Cardiac muscle cell (in vitro differentiated cells and primary cell): Measurements from ENCODE around the gene VANGL1. TPM values are rescaled to one million over a fixed set of nuclear protein-coding genes. Genes with fewer than 3 reads are reported as not detected.

Experiments used
- DNase-seq, 2 donors: peaks; one replicate each; pipeline versions ENCODE4 v3.0.0 to v3.0.0-alpha.2; 2010 to 2017; ENCODE audit warnings: low read depth in 1 of 2, low spot score in 1 of 2
- H3K27ac ChIP-seq: fragments of 200-600 bp; sonication (generic); 2 replicates; pipeline ENCODE4 v1.5.1; 2016
- H3K27me3 ChIP-seq: fragments of 200-600 bp; sonication (generic); 2 replicates; pipeline ENCODE4 v1.6.0; 2016; ENCODE audit warnings: control low read depth
- H3K36me3 ChIP-seq: fragments of 200-600 bp; sonication (generic); 2 replicates; pipeline ENCODE4 v1.5.1; 2016; ENCODE audit warnings: control low read depth
- H3K4me1 ChIP-seq: fragments of 200-600 bp; sonication (generic); 2 replicates; pipeline ENCODE4 v1.8.1; 2017; ENCODE audit warnings: low read depth, mild to moderate bottlenecking, mixed run types
- H3K4me3 ChIP-seq: fragments of 200-600 bp; sonication (generic); 2 replicates; pipeline ENCODE4 v1.5.1; 2016; ENCODE audit warnings: mild to moderate bottlenecking
- H3K9me3 ChIP-seq: fragments of 200-600 bp; sonication (generic); 2 replicates; pipeline ENCODE4 v1.5.1; 2017; ENCODE audit warnings: low read depth, mild to moderate bottlenecking, control low read depth
- polyA plus RNA-seq: library from polyadenylated mRNA; unstranded; fragments of >200 nt; fragmentation: Nextera tagmentation; extraction: Ambion mirVana; gene quantifications from 2 replicates; pipeline ENCODE4 v1.2.1, GENCODE V29; 2016
- total RNA-seq: library from RNA; depleted of rRNA; stranded (reverse); fragments of >200 nt; gene quantifications from 2 replicates; pipeline ENCODE4 v1.2.3, GENCODE V29; 2016
- TF ChIP-seq, protein P1 (sequence below): IDR thresholded peaks from 2 replicates; pipeline ENCODE4 v1.5.1; 2012; ENCODE audit warnings: low read depth, mild to moderate bottlenecking, low read length

The VANGL1 gene
- total and polyA plus RNA-seq, 2 experiments from 2014 or later = 10.5 to 10.9 TPM

DNA sequence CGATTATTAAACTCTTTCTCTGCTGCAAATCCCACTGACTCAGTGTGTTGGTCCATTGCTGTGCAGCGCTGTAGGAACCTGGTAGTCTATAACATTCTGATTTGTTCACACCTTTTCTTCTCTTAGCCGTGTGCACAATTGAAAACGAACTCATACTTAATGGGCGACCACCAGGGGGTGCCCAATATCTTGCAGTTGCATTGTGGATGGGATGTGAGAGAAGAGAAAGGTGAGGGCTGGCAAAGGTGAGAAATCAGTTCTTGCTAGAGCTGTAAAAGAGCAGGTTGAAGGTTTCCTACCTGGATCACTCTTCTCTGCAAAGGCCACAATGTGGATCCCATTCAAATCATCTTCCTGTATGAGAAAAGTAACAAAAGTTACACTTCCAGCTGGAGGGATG is 75.8 kb downstream of the VANGL1 start:
- TF ChIP-seq, protein P1, sequence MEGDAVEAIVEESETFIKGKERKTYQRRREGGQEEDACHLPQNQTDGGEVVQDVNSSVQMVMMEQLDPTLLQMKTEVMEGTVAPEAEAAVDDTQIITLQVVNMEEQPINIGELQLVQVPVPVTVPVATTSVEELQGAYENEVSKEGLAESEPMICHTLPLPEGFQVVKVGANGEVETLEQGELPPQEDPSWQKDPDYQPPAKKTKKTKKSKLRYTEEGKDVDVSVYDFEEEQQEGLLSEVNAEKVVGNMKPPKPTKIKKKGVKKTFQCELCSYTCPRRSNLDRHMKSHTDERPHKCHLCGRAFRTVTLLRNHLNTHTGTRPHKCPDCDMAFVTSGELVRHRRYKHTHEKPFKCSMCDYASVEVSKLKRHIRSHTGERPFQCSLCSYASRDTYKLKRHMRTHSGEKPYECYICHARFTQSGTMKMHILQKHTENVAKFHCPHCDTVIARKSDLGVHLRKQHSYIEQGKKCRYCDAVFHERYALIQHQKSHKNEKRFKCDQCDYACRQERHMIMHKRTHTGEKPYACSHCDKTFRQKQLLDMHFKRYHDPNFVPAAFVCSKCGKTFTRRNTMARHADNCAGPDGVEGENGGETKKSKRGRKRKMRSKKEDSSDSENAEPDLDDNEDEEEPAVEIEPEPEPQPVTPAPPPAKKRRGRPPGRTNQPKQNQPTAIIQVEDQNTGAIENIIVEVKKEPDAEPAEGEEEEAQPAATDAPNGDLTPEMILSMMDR = peak; percentile 46
- H3K9me3 ChIP-seq = no peaks in the 10 kb centered on the region
- peak; percentile 61 to 64 for DNase-seq
- no peak overlapping the region for H3K27ac ChIP-seq
- no peaks in the 10 kb centered on the region for H3K36me3 ChIP-seq
- H3K27me3 ChIP-seq = no peaks in the 10 kb centered on the region
- H3K4me1 ChIP-seq = no peaks in the 10 kb centered on the region
- no peak overlapping the region for H3K4me3 ChIP-seq

DNA sequence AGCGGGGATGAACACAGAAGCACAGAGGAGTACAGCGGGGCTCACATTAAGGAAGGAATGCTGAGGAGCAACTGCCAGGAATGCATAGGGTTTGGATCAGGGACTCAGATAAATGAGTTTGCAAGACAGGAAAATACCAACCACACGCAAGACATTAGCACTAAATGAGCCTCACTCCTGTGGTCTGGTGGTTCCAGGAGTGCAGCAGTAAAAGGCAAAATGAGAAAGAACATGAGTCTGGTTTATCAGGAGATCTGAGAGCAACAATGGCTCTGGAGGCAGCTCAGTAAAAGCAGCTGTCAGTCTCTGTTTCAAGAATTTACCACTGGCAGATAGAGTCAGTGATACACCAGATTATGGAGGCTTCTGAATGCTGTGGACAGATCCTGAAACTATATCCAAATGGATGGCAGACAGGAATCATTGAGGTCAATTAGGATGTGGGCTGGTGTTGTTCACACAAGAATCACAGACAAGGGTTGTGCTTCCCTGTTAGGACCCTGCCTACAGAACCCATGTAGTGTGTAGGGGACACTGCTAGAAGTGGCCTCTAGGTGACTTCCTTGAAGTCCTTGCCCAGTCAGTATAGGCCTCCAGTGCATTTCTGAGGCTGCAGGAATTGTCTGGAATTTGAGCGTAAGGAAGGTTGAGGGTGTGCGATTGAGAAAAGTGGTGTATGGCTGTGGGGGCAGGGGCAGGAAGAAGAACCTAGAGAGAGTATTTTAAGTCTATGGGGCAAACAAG is 76.4 kb downstream of the VANGL1 start:
- Histone ChIP-seq H3K4me3 (no peak overlapping the region), H3K27ac (no peak overlapping the region), H3K9me3 (no peaks in the 10 kb centered on the region), H3K27me3 (no peaks in the 10 kb centered on the region), H3K4me1 (no peaks in the 10 kb centered on the region), H3K36me3 (no peaks in the 10 kb centered on the region)
- TF ChIP-seq, protein P1 = no peak
- peak in 1 of 2 donors; percentile 4 for DNase-seq

- H3K4me3 ChIP-seq = no peak overlapping the region
- H3K36me3 ChIP-seq = no peaks in the 10 kb centered on the region
- TF ChIP-seq, protein P1 = no peak
- no peak overlapping the region for H3K27ac ChIP-seq
- no peaks in the 10 kb centered on the region for H3K27me3 ChIP-seq
- H3K4me1 ChIP-seq = no peaks in the 10 kb centered on the region
- no peak for DNase-seq
- H3K9me3 ChIP-seq = no peaks in the 10 kb centered on the region
Measured at GRCh38 chr1:115719285-115719684, 77.5 kb downstream of the VANGL1 start.

DNA sequence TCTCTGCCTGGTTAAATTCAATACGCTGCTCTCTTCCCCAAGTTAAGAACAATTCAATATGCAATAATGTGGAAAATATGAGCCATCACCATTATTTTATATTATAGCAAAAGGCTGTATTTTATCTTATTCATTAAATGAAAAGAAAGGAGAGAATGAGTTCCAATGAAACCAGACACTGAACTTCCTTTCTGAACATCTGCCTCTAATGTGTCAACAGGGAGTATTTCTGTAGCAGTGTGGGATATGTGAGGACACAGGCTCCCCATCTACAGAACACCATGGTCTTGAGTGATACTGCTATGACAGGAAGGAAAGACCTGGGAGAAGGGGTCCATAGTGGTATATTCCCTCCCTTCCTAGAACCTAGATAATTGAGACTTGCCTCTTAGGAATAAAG is 80.5 kb downstream of the VANGL1 start:
- Histone ChIP-seq H3K36me3 (no peaks in the 10 kb centered on the region), H3K9me3 (no peaks in the 10 kb centered on the region), H3K4me3 (no peak overlapping the region), H3K27me3 (no peaks in the 10 kb centered on the region), H3K27ac (no peak overlapping the region), H3K4me1 (no peaks in the 10 kb centered on the region)
- TF ChIP-seq, protein P1 = no peak
- no peak for DNase-seq

- Histone ChIP-seq H3K4me1 (no peaks in the 10 kb centered on the region), H3K27ac (no peak overlapping the region), H3K27me3 (no peaks in the 10 kb centered on the region), H3K4me3 (no peak overlapping the region), H3K9me3 (no peaks in the 10 kb centered on the region), H3K36me3 (no peaks in the 10 kb centered on the region)
- TF ChIP-seq, protein P1 = no peak
- DNase-seq = no peak
Measured at GRCh38 chr1:115723756-115724155, 82.0 kb downstream of the VANGL1 start.
